NCI-H1930 (cell line): ENCODE results near the gene TNS2.
"Not testable (repeated sequence)": the region's sequence is repeated elsewhere in the genome, so short reads cannot be mapped to it uniquely, and the experiment has no call there.

Experiments used
- DNase-seq, 2 experiments: peaks; one replicate each; lab custom pipeline; 2025; lab: John Stamatoyannopoulos, UW

Gene TNS2

DNA sequence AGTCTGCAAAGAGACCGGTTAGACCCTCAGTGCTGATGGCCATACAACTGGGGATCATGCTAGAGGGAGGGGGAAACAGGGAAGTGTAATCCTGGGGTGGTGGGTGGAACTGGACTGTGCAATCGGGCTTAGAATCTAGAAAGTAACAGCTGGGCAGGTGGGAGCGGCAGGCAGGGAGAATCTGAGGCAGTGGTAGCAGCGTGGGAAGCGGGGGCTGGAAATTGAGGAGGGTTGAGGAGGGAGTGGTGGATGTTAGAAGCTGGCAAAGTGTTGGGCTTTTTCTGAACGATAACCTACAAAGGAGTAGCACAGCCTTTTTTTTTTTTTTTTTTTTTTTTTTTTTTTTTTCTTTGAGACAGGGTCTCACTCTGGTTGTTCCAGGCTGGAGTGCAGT, 44.5 kb downstream of the TNS2 start:
- DNase-seq, result no peak

DNA sequence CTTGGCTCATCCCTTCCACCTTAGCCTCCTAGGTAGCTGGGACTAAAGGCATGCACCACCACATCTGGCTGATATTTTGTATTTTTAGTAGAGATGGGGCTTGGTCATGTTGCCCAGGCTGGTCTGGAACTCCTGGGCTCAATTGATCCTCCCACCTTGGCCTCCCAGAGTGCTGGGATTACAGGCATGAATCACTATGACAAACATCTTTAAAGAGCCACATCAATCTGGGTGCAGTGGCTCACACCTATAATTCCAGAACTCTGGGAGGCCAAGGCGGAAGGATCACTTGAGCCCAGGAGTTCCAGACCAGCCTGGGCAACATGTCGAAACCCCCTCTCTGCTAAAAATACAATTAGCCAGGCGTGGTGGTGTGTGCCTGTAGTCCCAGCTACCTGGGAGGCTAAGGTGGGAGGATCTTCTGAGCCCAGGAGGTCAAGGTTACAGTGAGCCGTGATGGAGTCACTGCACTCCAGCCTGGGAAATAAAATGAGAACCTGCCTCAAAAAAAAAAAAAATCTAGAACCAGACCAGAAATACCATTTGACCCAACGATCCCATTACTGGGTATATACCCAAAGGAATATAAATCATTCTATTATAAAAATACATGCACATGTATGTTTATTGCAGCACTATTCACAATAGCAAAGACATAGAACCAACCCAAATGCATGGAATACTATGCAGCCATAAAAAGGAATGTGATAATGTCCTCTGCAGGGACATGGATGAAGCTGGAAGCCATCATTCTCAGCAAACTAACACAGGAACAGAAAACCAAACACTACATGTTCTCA, 45.1 kb downstream of the TNS2 start:
- not testable (repeated sequence) for DNase-seq

DNA sequence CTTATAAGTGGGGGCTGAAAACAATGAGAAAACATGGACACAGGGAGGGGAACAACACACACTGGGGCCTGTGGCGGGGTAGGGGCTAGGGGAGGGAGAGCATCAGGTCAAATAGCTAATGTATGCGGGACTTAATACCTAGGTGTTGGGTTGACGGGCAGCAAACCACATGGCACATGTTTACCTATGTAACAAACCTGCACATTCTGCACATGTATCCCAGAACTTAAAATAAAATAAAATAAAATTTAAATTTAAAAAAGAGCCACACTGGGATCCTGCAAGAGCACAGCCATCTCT, 45.7 kb downstream of the TNS2 start:
- not testable (repeated sequence) for DNase-seq

DNA sequence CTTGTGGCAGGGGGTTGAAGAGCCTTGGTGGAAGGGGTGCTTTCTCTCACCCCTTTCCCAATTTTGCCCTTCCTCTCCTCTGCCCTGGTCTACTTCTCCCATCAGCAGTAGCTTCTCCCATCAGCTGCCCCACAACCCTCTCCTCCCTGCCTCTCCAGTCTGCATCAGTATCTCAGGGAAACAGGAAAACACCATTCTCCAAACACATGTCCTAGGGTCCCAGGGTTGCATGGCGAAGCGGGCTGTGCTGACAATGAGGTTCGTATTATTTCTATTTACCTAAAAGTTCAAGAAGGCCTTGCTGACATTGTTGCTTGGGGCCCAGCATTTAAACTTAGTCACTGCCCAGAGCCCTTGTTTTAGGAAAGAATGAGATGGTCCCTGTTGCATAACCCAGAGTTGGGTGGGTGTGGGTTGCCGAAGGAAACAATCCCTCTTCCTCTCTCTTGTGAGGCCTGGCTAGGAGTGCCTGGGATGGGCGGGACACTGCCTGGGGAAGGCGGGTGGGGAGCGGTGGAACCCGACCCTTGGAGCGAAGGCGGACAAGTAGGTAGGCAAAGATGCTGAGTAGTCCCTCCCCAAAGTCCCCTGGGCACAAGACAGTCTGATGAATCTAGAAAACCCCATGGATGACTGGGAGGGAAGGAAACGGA, 46.4 kb downstream of the TNS2 start:
- DNase-seq, result no peak

DNA sequence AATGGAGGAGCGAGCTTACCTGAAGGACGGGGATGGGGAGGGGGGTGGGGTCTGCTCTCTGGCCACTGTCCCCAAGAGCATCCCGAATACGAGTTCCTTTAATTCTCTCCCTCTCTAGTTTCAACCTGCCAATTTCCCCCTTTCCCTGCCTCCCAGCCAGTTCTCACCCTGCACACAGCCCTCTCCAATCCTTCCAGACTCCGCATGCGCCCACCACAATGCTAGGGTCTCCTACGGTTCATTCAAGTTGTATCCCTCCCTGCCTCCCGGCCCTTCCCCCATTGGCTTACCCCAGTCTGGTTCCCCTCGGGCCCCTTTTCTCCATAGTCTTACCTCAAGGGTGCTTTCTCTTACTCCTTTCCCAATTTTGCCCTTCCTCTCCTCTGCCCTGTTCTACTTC, 46.9 kb downstream of the TNS2 start:
- DNase-seq, result no peak

DNA sequence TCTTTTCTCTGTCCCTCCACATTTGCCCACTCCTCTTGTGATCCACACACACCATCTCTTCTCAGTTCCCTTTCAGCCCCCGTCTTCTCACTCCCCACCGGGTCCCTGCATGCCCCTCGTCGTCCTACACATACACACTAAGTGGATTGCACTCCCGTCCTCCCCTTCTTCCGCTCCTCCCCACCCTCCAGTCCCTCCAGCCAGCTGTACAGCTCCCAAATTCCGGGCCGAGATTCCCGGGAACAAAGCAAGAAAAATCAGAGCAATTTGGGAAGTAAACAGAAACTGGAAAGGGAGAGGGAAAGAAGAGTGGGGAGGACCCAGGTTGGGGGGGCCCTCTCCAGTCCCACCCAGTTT, 47.3 kb downstream of the TNS2 start:
- no peak for DNase-seq

DNA sequence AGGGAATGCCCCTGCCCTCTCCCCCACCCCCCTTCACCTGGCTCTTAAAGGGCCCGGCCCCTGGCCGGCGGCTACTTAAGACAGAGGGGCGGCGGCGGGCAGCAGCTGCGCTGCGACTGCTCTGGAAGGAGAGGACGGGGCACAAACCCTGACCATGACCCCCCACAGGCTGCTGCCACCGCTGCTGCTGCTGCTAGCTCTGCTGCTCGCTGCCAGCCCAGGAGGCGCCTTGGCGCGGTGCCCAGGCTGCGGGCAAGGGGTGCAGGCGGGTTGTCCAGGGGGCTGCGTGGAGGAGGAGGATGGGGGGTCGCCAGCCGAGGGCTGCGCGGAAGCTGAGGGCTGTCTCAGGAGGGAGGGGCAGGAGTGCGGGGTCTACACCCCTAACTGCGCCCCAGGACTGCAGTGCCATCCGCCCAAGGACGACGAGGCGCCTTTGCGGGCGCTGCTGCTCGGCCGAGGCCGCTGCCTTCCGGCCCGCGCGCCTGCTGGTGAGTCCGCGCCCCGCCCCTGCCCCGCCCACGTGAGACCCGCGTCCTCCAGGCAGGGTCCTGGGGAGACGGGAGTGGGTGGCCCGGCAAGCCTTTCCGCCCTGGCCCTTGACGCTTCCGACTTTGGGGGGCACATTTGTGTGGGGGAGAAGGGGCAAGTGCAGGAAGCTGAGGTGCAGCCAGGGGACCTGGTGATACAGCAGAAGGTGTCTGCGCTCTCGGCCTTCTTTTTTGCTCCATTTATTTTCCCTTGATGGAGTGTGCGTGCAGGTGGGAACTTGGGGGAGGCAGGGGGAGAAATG, 47.9 kb downstream of the TNS2 start, which contains the start of gene IGFBP6:
TSS of gene IGFBP6 (plus strand) at position 104 of the 790 bp plus-strand sequence. CDS start at position 155, 51 bp downstream.
- peak in 1 of 2 experiments; percentile 53 for DNase-seq

DNA sequence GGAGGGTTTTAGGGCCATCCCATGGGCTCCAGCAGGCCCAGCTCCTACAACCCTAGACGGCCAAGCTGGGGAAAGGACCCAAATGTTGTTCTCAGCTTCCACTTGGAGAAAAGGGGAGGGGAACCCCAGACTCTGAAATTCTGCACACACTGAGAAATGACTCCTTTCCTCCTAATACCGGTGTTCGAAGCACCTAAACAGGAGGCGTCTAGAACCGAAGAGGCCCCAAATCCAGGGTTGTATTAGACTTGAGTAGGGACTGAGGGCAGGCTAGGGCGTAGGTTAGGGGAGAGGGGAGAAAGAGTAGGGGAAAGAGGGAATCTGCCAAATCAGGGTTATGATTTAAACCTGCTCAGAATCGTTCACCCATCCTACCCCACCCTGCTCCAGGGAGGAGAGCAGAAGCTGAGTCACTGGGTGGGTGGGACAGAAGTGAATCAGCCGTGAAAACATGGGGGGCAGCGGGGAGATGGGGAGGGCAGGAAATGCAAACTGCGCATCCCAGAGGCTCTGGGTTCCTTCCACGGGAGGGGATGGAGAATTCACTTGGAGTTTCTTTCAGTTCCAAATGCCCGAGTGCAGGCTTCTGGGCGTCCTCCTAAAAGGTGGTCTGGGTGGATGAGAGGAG, 48.6 kb downstream of the TNS2 start:
- no peak for DNase-seq

DNA sequence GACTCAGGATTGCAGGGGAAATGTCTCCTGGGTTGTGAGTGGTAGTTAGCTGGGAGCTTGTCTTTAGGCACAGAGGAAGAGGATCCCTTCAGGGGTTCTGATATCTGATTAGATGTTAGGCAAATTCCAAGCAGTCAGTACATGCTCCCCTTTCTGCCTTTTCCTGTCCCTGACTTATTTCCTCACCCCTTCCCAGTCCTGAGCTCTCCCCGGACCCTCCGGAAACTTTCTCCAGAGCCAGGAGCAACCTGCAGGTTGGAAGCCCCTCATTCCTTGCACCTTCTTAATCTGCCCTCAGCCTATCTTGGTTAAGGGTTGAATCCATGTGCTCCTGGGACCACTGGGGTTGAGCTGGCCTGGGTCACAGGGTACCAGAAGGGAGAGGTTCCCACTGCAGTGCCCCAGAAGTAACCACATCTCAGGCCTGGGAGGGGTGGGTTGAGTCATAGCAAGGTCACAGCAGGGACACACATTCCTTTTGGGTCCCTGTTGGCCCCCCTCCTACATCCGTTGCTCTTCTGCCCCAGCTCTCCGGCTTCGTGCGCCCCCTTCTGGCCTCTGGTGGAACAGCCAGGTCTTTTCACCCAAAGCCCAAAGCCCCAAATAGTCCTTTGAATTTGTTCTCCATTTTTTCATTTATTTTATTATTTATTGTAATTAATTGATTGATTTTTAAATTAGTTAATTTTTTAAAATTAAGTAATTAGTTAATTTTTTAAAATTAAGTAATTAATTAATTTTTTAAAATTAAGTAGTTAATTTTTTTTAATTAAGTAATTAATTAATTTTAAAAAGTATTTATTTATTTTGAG, 49.4 kb downstream of the TNS2 start:
- peak; percentile 34 to 46 for DNase-seq

DNA sequence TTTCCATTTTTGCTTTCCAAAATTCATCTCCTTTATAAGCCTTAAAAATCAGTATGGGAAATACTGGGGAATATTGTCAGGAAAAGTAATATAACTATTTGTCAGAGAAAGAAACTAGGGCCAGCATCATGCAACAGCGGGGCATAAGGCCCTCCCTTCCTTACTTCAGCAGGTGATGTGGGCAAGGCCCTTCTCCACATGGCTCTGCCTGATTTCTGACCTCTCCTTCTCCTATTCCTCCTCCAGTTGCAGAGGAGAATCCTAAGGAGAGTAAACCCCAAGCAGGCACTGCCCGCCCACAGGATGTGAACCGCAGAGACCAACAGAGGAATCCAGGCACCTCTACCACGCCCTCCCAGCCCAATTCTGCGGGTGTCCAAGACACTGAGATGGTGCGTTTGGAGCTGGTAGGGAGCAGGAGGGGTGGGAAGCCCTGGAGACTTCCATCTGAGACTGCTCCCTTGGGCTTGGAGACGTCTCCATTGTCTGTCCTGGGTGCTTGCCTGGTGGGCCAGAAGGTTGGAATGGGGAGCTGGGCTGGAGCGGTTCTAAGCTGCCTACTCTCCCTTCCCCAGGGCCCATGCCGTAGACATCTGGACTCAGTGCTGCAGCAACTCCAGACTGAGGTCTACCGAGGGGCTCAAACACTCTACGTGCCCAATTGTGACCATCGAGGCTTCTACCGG, 50.7 kb downstream of the TNS2 start:
- no peak for DNase-seq

DNA sequence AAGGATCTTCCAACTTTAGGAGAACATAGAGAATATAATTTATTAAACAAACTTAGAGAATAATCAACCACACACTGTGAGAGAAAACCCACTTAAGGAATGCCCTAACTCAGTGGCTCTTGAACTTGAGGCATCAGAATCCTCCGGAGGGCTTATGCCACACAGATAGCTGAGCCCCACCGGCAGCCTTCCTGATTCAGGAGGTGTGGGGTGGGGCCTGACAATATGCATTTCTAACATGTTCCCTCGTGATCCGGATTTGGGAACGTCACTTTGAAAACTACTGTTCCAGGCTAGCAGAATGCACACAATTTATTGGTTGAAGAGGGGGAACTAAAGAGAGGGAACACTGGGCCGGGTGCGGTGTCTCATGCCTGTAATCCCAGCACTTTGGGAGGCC, 51.4 kb downstream of the TNS2 start:
- DNase-seq, result no peak

DNA sequence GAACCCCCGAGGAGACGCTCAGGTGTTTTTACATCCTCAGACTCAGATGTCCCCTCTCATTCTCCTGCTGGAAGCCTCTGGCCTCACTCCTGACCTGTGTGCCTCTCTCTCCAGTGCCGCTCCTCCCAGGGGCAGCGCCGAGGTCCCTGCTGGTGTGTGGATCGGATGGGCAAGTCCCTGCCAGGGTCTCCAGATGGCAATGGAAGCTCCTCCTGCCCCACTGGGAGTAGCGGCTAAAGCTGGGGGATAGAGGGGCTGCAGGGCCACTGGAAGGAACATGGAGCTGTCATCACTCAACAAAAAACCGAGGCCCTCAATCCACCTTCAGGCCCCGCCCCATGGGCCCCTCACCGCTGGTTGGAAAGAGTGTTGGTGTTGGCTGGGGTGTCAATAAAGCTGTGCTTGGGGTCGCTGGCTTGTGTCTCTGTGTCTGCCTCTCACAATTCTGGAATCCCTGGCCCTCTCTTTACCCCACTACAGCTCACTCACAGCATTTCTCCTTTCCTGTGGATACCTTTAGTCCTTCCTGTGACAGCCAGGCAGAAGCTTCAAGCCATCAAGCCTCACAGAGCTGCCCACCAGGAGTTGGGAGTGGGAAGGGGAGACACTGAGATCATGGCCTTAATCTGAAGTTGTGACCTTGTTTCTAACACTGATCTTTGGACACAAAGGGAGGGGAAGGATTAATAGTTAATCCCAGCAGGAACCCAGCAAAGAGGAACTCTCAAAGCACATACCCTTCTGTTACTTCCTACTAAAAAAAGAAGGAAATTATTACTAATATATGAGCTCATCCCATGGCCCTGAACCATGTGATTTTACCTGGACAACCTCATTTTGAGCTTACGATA, 52.3 kb downstream of the TNS2 start:
- DNase-seq, result no peak

DNA sequence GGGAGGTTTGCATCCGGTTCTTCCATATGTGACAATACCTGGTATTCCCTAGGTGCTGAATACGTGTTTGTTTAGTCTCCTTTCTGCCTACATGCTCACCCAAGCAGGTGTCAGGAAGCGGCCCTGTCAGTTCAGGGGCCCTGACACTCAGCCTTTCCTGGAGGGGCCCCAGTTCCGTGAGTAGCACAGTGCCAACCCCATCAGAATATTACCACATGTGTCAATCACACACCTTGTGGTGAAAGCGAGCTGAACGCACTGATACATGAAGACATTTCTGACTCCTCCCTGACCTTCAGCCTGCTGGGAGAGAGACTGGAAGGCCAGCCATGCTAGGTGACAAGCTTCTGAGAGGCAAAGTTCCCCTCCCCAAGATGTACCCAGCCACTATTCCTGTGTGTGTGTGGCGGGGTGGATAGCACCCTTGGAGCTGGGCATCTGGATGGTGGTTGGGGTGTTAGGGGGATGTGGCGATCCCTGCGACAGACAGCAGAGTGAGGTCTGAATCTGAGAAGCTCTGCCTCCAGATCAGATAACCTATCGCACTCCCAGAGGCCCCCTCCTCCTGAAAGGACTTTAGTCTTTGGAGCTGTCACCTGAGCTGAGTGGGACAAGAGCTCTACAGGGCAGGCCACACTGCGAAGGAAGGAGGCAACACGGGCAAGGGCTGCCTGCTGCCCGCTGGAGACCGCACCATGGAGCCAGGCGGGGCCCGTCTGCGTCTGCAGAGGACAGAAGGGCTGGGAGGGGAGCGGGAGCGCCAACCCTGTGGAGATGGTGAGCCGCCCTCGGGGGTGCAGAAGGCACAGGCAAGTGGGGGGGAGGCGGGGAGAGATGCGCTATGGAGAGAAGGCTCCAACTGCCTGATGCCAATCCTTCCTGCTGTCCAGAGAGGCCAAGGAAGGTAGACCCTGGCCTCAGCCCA, 53.3 kb downstream of the TNS2 start, which contains the start of gene SOAT2:
TSS of gene SOAT2 (plus strand) at position 604 of the 925 bp plus-strand sequence. CDS start at position 696, 92 bp downstream.
- no peak for DNase-seq

DNA sequence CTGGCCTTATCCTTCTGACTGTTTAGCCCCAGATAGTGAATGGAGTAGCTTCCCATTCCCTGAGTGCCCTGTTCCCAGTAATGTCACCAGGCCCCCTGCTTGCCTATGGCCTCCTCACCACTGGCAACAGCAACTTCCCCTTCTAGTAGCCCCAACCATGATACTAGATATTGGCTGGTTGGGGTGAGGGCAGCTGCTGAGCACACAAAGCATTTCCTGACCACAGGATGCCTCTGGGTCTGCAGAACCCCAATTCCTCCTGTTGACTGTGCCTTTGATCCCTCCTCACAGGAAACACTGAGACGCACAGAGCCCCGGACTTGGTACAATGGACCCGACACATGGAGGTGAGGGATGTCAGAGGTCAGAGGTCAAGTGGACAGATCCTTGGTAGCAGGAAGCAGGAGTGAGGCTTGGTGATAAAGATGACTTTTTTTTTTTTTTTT, 54.0 kb downstream of the TNS2 start:
- no peak for DNase-seq

DNA sequence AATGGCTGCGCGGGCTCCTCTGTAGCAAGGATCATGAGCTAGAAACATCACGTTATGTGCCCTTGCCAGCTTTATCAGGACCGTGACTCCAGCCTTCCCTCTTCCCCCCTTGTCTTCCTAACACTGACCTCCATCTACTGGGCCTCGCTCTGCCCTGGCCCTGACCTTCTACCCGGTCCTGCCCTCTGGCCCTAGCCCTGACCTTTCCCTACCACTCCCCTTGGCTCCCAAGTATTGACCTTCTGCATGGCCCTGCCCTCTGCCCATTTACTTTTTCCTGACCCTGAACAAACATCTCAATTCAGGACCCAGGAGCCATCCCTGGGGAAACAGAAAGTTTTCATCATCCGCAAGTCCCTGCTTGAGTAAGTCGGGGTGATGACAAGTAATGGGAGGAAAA, 55.4 kb downstream of the TNS2 start:
- DNase-seq, result no peak

DNA sequence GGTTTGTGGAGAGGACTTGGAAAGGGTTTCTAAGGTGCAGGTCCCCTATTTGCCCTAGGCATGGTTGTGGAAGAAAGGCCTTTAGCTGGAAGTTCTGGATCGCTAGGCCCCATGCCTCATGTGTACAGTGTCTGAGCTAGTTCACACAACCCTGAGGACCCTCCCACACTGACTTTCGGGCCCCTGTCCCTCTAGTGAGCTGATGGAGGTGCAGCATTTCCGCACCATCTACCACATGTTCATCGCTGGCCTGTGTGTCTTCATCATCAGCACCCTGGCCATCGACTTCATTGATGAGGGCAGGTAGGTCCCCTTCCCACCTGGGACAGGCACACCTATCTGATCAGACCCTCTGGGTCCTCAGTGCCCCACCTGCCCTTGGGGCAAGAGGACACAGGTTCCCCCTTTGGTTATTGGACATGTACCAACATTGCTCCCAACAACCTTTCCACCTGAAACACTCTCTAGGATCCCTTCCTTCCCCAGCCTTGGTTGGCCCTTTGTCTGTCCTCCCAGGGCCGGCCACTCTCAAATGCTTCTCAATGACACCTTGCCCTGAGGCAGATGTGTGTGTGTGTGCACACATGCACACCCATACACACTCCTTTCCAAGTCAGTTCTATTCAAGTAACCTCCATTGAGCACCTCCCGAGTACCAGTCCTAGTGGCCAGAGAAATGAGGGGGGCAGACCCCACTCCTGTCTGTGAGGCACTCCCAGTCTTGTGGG, 56.0 kb downstream of the TNS2 start:
- no peak for DNase-seq

DNA sequence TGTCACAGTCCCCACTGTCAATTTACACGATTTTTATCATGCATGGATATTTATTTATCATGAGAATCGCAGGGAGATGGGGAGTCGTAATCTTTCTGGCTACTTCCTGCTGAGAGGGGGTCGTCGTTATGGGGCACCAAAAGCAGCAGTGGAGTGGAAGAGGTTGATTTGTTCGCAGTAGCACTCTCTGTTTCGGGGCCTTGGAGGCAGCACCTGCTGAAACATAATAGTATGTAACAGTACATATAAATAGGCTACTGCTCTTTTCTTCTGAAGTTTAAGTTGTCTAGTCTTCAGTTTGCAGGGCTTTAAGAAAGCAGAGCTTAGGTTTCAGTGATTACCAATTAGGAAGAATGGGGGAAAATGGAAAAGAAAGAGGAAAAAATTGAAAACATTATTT, 57.3 kb downstream of the TNS2 start:
- DNase-seq, result no peak

DNA sequence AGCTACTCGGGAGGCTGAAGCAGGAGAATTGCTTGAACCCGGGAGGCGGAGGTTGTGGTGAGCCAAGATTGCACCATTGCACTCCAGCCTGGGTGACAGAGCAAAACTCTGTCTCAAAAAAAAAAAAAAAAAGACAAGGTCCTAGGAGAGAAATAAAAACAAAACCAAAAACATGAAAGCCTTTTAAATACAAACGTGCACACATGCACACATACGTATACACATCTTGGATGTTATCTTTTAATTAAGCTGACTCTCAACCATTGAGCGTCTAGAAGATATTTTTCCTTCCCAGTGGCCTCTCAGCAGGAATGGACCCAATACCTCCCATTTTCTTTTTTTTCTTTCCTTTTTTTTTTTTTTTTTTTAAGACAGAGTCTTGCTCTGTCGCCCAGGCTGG, 62.6 kb downstream of the TNS2 start:
- not testable (repeated sequence) for DNase-seq
